Adrenal gland (tissue), 12 donors: ENCODE measurements around the gene ST3GAL6. TPM values are rescaled to one million over a fixed set of nuclear protein-coding genes. Genes with fewer than 3 reads are reported as not detected.
A peak's percentile ranks its signal among the peaks of the same experiment; 100 is the strongest.

ENCODE experiments used
- DNase-seq, 7 donors: peaks; one replicate each; pipeline ENCODE4 v3.0.0-alpha.2; 2019 to 2020
- H3K27ac ChIP-seq, 5 donors: fragments of 200-600 bp; sonication (generic) in 4 of 5; 1 replicate in 3 of 5; 2 replicates in 2 of 5; pipeline versions ENCODE4 v1.5.1 to v1.8.0; 2016 to 2020; ENCODE audit warnings: mild to moderate bottlenecking in 1 of 5
- H3K27me3 ChIP-seq: fragments of 200-600 bp; 2 replicates; pipeline ENCODE4 v1.8.0; 2021
- H3K36me3 ChIP-seq, 2 donors: fragments of 200-600 bp; replicated peaks in 1 of 2; 1 replicate in 1 of 2; 2 replicates in 1 of 2; pipeline versions ENCODE4 v1.5.1 to v1.8.0; 2018 to 2022
- H3K4me1 ChIP-seq, 2 donors: fragments of 200-600 bp; replicated peaks in 1 of 2; 1 replicate in 1 of 2; 2 replicates in 1 of 2; pipeline versions ENCODE4 v1.5.1 to v1.8.0; 2018 to 2021
- H3K4me3 ChIP-seq, 4 donors: fragments of 200-600 bp; sonication (generic) in 3 of 4; one replicate each; pipeline ENCODE4 v1.5.1; 2016 to 2018
- H3K9me3 ChIP-seq, 3 donors: fragments of 200-600 bp; sonication (generic) in 1 of 3; replicated peaks in 1 of 3; 1 replicate in 2 of 3; 2 replicates in 1 of 3; pipeline versions ENCODE4 v1.5.1 to v1.8.0; 2016 to 2021
- POLR2A ChIP-seq, 2 donors: fragments of 450-650 bp; IDR thresholded peaks; one replicate each; pipeline ENCODE4 v1.6.1; 2017; ENCODE audit warnings: antibody characterized with exemption in 2 of 2, mild to moderate bottlenecking in 2 of 2, moderate library complexity in 1 of 2
- WGBS, 4 donors: extraction: QIAGEN DNeasy Blood & Tissue Kit in 2 of 4; methylation state at CpG; one replicate each; pipeline versions ENCODE4 v1.1.5 to v1.1.7; 2013 to 2017; 5-methylcytosine and 5-hydroxymethylcytosine counted together
- intact Hi-C, 2 donors: fragments of 100-400 bp; cut with DNase I; formaldehyde crosslinking; loops; one replicate each; pipeline versions ENCODE4 v1.14.1 to v1.15.0; 2022 to 2023
- polyA plus RNA-seq, 3 donors: library from polyadenylated mRNA; stranded (reverse); fragments of 200-250 nt in 2 of 3; fragments of 350-450 nt in 1 of 3; fragmentation: Illumina TruSeq in 1 of 3; extraction: RNeasy Lipid Tissue Mini Kit (QIAGEN cat#74804) in 1 of 3; gene quantifications; one replicate each; pipeline ENCODE4 v1.2.3, GENCODE V29; 2013 to 2014
- total RNA-seq, 9 donors: library from RNA; depleted of rRNA in 4 of 9; stranded (reverse); fragments of >200 nt in 4 of 9; fragments of 120-200 nt in 1 of 9; fragmentation: NEBNext Ultra II Directional in 1 of 9; extraction: Animal tissue kit (Norgen Biotek cat#: 25700) in 1 of 9; gene quantifications; one replicate each; pipeline versions ENCODE4 v1.1.0 to v1.2.4, GENCODE V29; 2013 to 2023
- TF ChIP-seq, protein P1 (sequence below), 6 experiments: fragments of 450-650 bp in 4 of 6; fragments of 200-600 bp in 2 of 6; sonication (generic) in 1 of 6; IDR thresholded peaks; 1 replicate in 5 of 6; 2 replicates in 1 of 6; pipeline versions ENCODE4 v1.5.1 to v1.8.0; 2016 to 2021; ENCODE audit warnings: antibody characterized with exemption in 6 of 6, mild to moderate bottlenecking in 2 of 6, moderate library complexity in 1 of 6
- donor health status: healthy with polysubstance abuse.
- donor health status: Bipolar disorder and iron deficiency.
- donor health status: DM: yes; HTN: yes; CAD: no.
- donor health status: DM: no; HTN: no; CAD: no.
- donor health status: DM: no; HTN: no; CAD: no.
- donor health status: DM: yes; HTN: yes; CAD: no.

ST3GAL6 gene
- total and polyA plus RNA-seq, 12 donors = 6.0 to 60.5 (median 20.1) TPM

DNA sequence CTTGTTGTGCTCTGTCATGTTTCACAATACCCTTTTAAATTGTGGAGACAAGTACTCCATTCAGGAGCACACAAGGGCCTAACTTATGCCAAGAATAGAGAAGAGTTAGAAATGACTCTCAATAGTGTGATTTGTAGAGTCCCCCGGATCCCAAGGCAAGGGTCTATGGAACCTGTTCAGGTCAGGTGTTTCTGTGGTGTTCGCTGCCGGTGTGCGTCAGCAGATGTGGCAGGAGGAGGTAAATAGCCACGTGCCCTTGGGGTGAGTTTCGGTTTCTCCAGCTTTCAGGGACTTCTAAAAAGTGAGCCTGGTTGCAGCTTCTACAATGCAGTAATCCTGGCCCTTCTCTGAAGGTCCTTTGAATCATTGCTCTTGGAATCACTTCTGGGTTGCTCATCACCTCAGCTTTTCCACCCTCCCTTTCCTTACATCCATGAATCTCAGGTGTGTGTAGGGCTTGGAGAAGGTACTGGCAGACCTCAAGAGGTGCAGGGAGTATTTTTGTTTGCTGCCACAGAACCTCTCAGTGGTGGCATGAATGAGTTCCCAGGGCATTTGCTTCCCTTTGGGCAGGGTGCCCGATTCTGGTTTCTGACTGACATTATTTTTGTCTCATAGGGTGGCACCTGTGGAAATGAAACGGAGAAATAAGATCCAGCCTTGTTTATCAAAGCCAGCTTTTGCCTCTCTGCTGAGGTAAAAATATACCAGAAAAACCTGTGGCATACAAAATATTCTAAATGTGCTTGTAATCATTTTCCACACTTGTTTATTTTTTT is 7.3 kb downstream of the ST3GAL6 start:
- intact Hi-C loops = no loop called here
- H3K27ac ChIP-seq = peak overlapping the region in 4 of 5 donors; percentile 32 to 87 (median 76)
- peaks cover 10 to 26% of the 10 kb centered on the region in 2 donors for H3K4me1 ChIP-seq
- no peaks in the 10 kb centered on the region for H3K9me3 ChIP-seq
- peak overlapping the region in 1 of 4 donors; percentile 28 for H3K4me3 ChIP-seq
- WGBS, 4 donors = 19 to 42% (median 36%) methylated on average over 5 to 8 of the region's 8 CpGs
- no peaks in the 10 kb centered on the region for H3K36me3 ChIP-seq
- no peaks in the 10 kb centered on the region for H3K27me3 ChIP-seq
- DNase-seq = peak; percentile 60 to 81 (median 75)
- no peak for TF ChIP-seq POLR2A (IDR thresholded peaks at IDR 0.05)
- TF ChIP-seq, protein P1, sequence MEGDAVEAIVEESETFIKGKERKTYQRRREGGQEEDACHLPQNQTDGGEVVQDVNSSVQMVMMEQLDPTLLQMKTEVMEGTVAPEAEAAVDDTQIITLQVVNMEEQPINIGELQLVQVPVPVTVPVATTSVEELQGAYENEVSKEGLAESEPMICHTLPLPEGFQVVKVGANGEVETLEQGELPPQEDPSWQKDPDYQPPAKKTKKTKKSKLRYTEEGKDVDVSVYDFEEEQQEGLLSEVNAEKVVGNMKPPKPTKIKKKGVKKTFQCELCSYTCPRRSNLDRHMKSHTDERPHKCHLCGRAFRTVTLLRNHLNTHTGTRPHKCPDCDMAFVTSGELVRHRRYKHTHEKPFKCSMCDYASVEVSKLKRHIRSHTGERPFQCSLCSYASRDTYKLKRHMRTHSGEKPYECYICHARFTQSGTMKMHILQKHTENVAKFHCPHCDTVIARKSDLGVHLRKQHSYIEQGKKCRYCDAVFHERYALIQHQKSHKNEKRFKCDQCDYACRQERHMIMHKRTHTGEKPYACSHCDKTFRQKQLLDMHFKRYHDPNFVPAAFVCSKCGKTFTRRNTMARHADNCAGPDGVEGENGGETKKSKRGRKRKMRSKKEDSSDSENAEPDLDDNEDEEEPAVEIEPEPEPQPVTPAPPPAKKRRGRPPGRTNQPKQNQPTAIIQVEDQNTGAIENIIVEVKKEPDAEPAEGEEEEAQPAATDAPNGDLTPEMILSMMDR (IDR thresholded peaks at IDR 0.05) = no peak

GRCh38 chr3:98772022-98772421 is 8.9 kb downstream of the ST3GAL6 start:
- 85 to 89% (median 86%) methylated on average over 2 of the region's 2 CpGs for WGBS, 4 donors
- Histone ChIP-seq H3K9me3 (no peaks in the 10 kb centered on the region), H3K4me1 (peaks cover 10 to 23% of the 10 kb centered on the region in 2 donors), H3K4me3 (no peak overlapping the region), H3K27ac (no peak overlapping the region), H3K36me3 (no peaks in the 10 kb centered on the region), H3K27me3 (no peaks in the 10 kb centered on the region)
- DNase-seq = no peak
- TF ChIP-seq, protein P1 (IDR thresholded peaks at IDR 0.05) = no peak
- no peak for TF ChIP-seq POLR2A (IDR thresholded peaks at IDR 0.05)
- intact Hi-C loops = no loop called here

DNA sequence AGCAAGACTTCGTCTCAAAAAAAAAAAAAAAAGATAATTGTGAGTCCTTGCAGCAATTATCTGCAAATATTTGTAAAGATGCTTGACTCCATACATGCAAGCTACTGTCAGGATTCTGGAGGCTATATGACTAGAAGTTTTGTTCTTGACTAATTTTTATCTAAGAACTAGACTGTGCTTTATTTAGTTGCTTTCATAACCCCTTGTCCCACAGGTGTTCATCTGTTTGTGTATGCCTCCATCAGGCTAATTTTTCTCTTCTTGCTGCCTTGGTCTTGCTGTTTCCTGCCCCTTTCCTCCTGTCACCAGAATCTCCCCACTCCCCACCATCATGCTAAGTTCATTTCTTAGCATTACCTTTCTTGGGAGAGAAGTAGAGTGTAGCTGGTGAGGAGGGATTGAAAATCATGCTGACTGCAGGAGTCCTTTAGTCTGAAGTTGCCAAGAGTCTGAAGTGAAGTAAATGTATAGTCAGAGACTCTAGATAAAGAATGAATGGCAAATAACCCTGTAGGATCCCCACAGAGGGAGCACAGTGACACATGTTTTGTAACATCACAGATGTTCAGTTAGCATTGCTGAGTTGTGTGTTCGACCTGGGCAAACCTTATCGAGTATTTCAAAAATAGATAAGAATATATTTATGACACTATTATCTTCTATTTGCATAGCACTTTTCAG is 12.5 kb downstream of the ST3GAL6 start:
- peaks cover 0 to 26% of the 10 kb centered on the region in 2 donors for H3K4me1 ChIP-seq
- intact Hi-C loops = no loop called here
- H3K36me3 ChIP-seq = no peaks in the 10 kb centered on the region
- H3K27me3 ChIP-seq = no peaks in the 10 kb centered on the region
- no peak for DNase-seq
- TF ChIP-seq POLR2A (IDR thresholded peaks at IDR 0.05) = no peak
- TF ChIP-seq, protein P1 (IDR thresholded peaks at IDR 0.05) = no peak
- WGBS, 4 donors = 53 to 72% (median 65%) methylated on average over 3 of the region's 3 CpGs
- H3K9me3 ChIP-seq = no peaks in the 10 kb centered on the region
- no peak overlapping the region for H3K4me3 ChIP-seq
- H3K27ac ChIP-seq = no peak overlapping the region

GRCh38 chr3:98776140-98776493 is 13.0 kb downstream of the ST3GAL6 start:
- Histone ChIP-seq H3K36me3 (no peaks in the 10 kb centered on the region), H3K4me1 (peaks cover 0 to 24% of the 10 kb centered on the region in 2 donors), H3K27me3 (no peaks in the 10 kb centered on the region), H3K27ac (no peak overlapping the region), H3K4me3 (no peak overlapping the region), H3K9me3 (no peaks in the 10 kb centered on the region)
- TF ChIP-seq, protein P1 (IDR thresholded peaks at IDR 0.05) = no peak
- TF ChIP-seq POLR2A (IDR thresholded peaks at IDR 0.05) = no peak
- DNase-seq = no peak
- intact Hi-C loops = no loop called here
